Endothelial cell of umbilical vein (primary cell): ENCODE results near the gene PAFAH2. TPM values are rescaled to one million over a fixed set of nuclear protein-coding genes. Genes with fewer than 3 reads are reported as not detected.

ENCODE experiments used
- BruUV-seq: library from RNA; stranded (reverse); fragments of 400-500 nt; replicated peaks from 2 replicates; lab custom pipeline; 2021; lab: Mats Ljungman, UMichigan
- CTCF ChIA-PET: fragments of 300-600, 350-600 bp; sonication (Branson Sonifier 250); formaldehyde crosslinking; loops from one replicate; lab custom pipeline; 2021; ENCODE audit warnings: antibody characterized with exemption, inconsistent platforms; lab: Charles Lee
- POLR2A ChIA-PET: fragments of 300-600, 350-600 bp; sonication (Branson Sonifier 250); formaldehyde crosslinking; loops from one replicate; lab custom pipeline; 2021; ENCODE audit warnings: antibody characterized with exemption, inconsistent platforms; lab: Charles Lee
- DNase-seq: peaks from one replicate; pipeline ENCODE4 v3.0.0-alpha.2; 2011; ENCODE audit warnings: low read depth, low spot score
- FAIRE-seq: peaks from 2 replicates; lab custom pipeline; 2011; peaks lifted over from hg19 to GRCh38; lab: Jason Lieb, UNC
- H2AFZ ChIP-seq: 2 replicates; pipeline ENCODE4 v1.6.0; 2012; ENCODE audit warnings: low read depth, low read length, control low read depth, inconsistent platforms
- H3K27ac ChIP-seq: 2 replicates; pipeline ENCODE4 v1.5.1; 2011; ENCODE audit warnings: low read depth, mild to moderate bottlenecking, control low read depth, low read length, moderate library complexity; ENCODE audit not compliant: insufficient read depth
- H3K27me3 ChIP-seq, 2 experiments: 2 replicates each; pipeline versions ENCODE4 v1.6.0 to v1.6.1; 2011; ENCODE audit warnings: low read length in 2 of 2, mixed read lengths in 1 of 2; ENCODE audit not compliant: control insufficient read depth in 2 of 2, insufficient read depth in 2 of 2
- H3K36me3 ChIP-seq, 2 experiments: 2 replicates in 1 of 2; 3 replicates in 1 of 2; pipeline ENCODE4 v1.5.1; 2011; ENCODE audit warnings: low read length in 2 of 2, mild to moderate bottlenecking in 1 of 2, moderate library complexity in 1 of 2; ENCODE audit not compliant: control insufficient read depth in 2 of 2, insufficient read depth in 2 of 2; ENCODE audit errors: extremely low read depth in 1 of 2
- H3K4me1 ChIP-seq: 3 replicates; pipeline ENCODE4 v1.5.1; 2011; ENCODE audit warnings: mild to moderate bottlenecking, low read length; ENCODE audit not compliant: control insufficient read depth, insufficient read depth; ENCODE audit errors: extremely low read depth
- H3K4me2 ChIP-seq: 2 replicates; pipeline ENCODE4 v1.6.1; 2011; ENCODE audit warnings: low read length, control low read depth, mixed read lengths; ENCODE audit not compliant: insufficient read depth
- H3K4me3 ChIP-seq, 3 experiments: fragments of 200-600 bp in 1 of 3; sonication (generic), shearing (Covaris generic) in 1 of 3; replicated peaks in 1 of 3; 2 replicates each; pipeline ENCODE4 v1.5.1; 2011 to 2016; ENCODE audit warnings: control low read depth in 3 of 3, low read length in 3 of 3, mild to moderate bottlenecking in 2 of 3, inconsistent platforms in 1 of 3, low read depth in 1 of 3, moderate library complexity in 1 of 3; ENCODE audit not compliant: insufficient read depth in 1 of 3
- H3K79me2 ChIP-seq: 2 replicates; pipeline ENCODE4 v1.6.0; 2012; ENCODE audit warnings: low read length, inconsistent platforms; ENCODE audit not compliant: control insufficient read depth, insufficient read depth
- H3K9ac ChIP-seq: replicated peaks from 2 replicates; pipeline ENCODE3; 2011; ENCODE audit warnings: low read length, control low read depth; ENCODE audit not compliant: insufficient read depth; ENCODE audit errors: extremely low read depth
- H3K9me1 ChIP-seq: replicated peaks from 3 replicates; pipeline ENCODE4 v1.6.0; 2011; ENCODE audit warnings: mild to moderate bottlenecking, low read length; ENCODE audit not compliant: control insufficient read depth, insufficient read depth; ENCODE audit errors: extremely low read depth
- H3K9me3 ChIP-seq: replicated peaks from 2 replicates; pipeline ENCODE4 v1.5.1; 2012; ENCODE audit warnings: low read length, inconsistent platforms; ENCODE audit not compliant: control insufficient read depth, insufficient read depth
- H4K20me1 ChIP-seq: replicated peaks from 2 replicates; pipeline ENCODE3; 2011; ENCODE audit warnings: mild to moderate bottlenecking, low read length; ENCODE audit not compliant: control insufficient read depth, insufficient read depth; ENCODE audit errors: extremely low read depth
- CTCF ChIP-seq, 2 donors: IDR thresholded peaks; 1 replicate in 1 of 2; 2 replicates in 1 of 2; pipeline ENCODE4 v1.5.1; 2011; ENCODE audit warnings: low read length in 2 of 2, mild to moderate bottlenecking in 2 of 2, moderate library complexity in 2 of 2, control low read depth in 1 of 2, inconsistent platforms in 1 of 2, low read depth in 1 of 2; ENCODE audit not compliant: insufficient read depth in 1 of 2; ENCODE audit errors: extremely low read depth in 1 of 2
- EZH2 ChIP-seq: IDR thresholded peaks from 2 replicates; pipeline ENCODE4 v1.6.1; 2012; ENCODE audit warnings: borderline replicate concordance, low read depth, mild to moderate bottlenecking, moderate library complexity, low read length, inconsistent platforms; ENCODE audit not compliant: severe bottlenecking
- FOS ChIP-seq: IDR thresholded peaks from 2 replicates; pipeline ENCODE4 v1.6.1; 2011; ENCODE audit warnings: mild to moderate bottlenecking, low read length, moderate library complexity, borderline replicate concordance; ENCODE audit not compliant: insufficient read depth
- GATA2 ChIP-seq: IDR thresholded peaks from 2 replicates; pipeline ENCODE4 v1.7.0; 2011; ENCODE audit warnings: low read depth, mild to moderate bottlenecking, moderate library complexity, mixed read lengths, low read length; ENCODE audit not compliant: insufficient read length, insufficient read depth
- JUN ChIP-seq: IDR thresholded peaks from 2 replicates; pipeline ENCODE4 v1.6.1; 2011; ENCODE audit warnings: borderline replicate concordance, low read depth; ENCODE audit not compliant: insufficient read length, insufficient read depth
- MAX ChIP-seq: IDR thresholded peaks from 2 replicates; pipeline ENCODE4 v1.6.1; 2011; ENCODE audit not compliant: insufficient read depth, insufficient read length
- MYC ChIP-seq: IDR thresholded peaks from one replicate; pipeline ENCODE4 v1.6.1; 2011; ENCODE audit warnings: mild to moderate bottlenecking, low read depth, low read length
- POLR2A ChIP-seq: IDR thresholded peaks from 2 replicates; pipeline ENCODE4 v1.6.1; 2012; ENCODE audit warnings: low read depth, mild to moderate bottlenecking, control low read depth, low read length
- POLR2AphosphoS5 ChIP-seq: IDR thresholded peaks from 2 replicates; pipeline ENCODE4 v1.6.1; 2012; ENCODE audit warnings: low read depth, mild to moderate bottlenecking, control low read depth, low read length, moderate library complexity; ENCODE audit not compliant: insufficient read depth
- dilution Hi-C: fragments of 300-500 bp; cut with MboI; formaldehyde crosslinking; loops from one replicate; pipeline ENCODE4 v1.15.0; 2019; ENCODE audit warnings: low sequenced_read_pairs; ENCODE audit not compliant: extremely low pct_ligation_motif_present
- intact Hi-C: fragments of 100-400 bp; cut with micrococcal nuclease; formaldehyde crosslinking; loops from one replicate; pipeline ENCODE4 v1.10.0; 2022
- polyA plus RNA-seq, 4 experiments: library from polyadenylated mRNA; depleted of rRNA in 3 of 4; stranded (reverse) in 3 of 4; unstranded in 1 of 4; fragments of >200 nt; gene quantifications; 2 replicates each; pipeline versions ENCODE4 v1.2.1 to v1.2.3, GENCODE V29; 2011 to 2012; ENCODE audit warnings: missing spikeins in 1 of 4
- total RNA-seq: library from RNA; stranded (reverse); gene quantifications from 2 replicates; pipeline ENCODE4 v1.2.3, GENCODE V29; 2021

PAFAH2 gene
- total and polyA plus RNA-seq, 2 donors (not counting 3 experiments of a cell fraction or from before 2014, with no cell fraction given), result 6.0 to 6.9 TPM

GRCh38 chr1:26020330-26020768 is 22.5 kb upstream of the PAFAH2 start:
- ChIA-PET CTCF (interaction anchor here (0.9 to 2.9 kb wide), 3 partner anchors 15 to 125 kb away, joined by 3 to 8 read pairs (median 3); partner anchors contain the start of gene PAFAH2), POLR2A (no interaction called here)
- no peak overlapping the region for H3K27ac ChIP-seq
- DNase-seq, result no peak
- no peaks in the 10 kb centered on the region for H3K4me1 ChIP-seq
- no peak for TF ChIP-seq POLR2A
- no peak for TF ChIP-seq POLR2AphosphoS5
- TF ChIP-seq FOS, result no peak
- TF ChIP-seq CTCF (IDR thresholded peaks at IDR 0.05; ENCODE audit: extremely low read depth in 1 of 2, insufficient read depth in 1 of 2, low read depth in 1 of 2, low read length in 2 of 2), result no peak
- TF ChIP-seq GATA2, result no peak
- no peak for TF ChIP-seq JUN
- no peak for TF ChIP-seq MAX
- TF ChIP-seq MYC, result no peak
- no peak for TF ChIP-seq EZH2
- H3K9me3 ChIP-seq, result no peaks in the 10 kb centered on the region
- H2AFZ ChIP-seq, result no peak overlapping the region
- peaks cover 2 to 4% of the 10 kb centered on the region in 2 experiments for H3K27me3 ChIP-seq
- H3K9ac ChIP-seq, result no peak overlapping the region
- no TSS peak for BruUV-seq
- no peak overlapping the region for H3K4me2 ChIP-seq
- no peaks in the 10 kb centered on the region for H4K20me1 ChIP-seq
- dilution Hi-C loops (no loop called here), intact Hi-C loops (no loop called here)
- H3K4me3 ChIP-seq, result no peak overlapping the region
- no peaks in the 10 kb centered on the region for H3K79me2 ChIP-seq
- no peaks in the 10 kb centered on the region for H3K36me3 ChIP-seq
- FAIRE-seq, result no peak
- no peaks in the 10 kb centered on the region for H3K9me1 ChIP-seq
